ENCODE results near the gene GMFB. TPM values are rescaled to one million over a fixed set of nuclear protein-coding genes. Genes with fewer than 3 reads are reported as not detected.
A peak's percentile ranks its signal among the peaks of the same experiment; 100 is the strongest.

Gene GMFB
- total and polyA plus RNA-seq, 9 of the 15 experiments (the other 6 are each of a cell fraction or from before 2014, with no cell fraction given): 14.0 to 31.7 (median 20.5) TPM

DNA sequence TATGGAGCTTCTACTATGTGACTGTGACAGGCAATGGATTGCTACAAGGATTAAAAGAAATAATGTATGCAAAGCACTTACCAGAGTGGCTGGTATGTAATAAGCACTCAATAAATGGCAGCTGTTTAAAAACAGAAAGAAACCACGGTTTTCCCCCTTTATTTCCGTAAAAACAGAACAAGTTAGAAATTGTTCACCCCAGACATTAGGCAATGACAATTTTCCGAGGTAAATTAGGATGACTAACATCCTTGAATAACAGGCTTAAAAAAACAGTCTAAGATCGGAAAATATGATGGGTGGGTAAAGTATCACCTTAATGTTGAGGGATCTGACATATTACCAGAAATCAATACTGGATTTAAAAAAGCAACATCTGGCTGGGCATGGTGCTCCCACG, 26.7 kb downstream of the GMFB start (continued):
- TF ChIP-seq, protein P1, sequence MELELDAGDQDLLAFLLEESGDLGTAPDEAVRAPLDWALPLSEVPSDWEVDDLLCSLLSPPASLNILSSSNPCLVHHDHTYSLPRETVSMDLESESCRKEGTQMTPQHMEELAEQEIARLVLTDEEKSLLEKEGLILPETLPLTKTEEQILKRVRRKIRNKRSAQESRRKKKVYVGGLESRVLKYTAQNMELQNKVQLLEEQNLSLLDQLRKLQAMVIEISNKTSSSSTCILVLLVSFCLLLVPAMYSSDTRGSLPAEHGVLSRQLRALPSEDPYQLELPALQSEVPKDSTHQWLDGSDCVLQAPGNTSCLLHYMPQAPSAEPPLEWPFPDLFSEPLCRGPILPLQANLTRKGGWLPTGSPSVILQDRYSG (tag; conservative IDR thresholded peaks at IDR 0.05; ENCODE audit: low read depth): no peak

DNA sequence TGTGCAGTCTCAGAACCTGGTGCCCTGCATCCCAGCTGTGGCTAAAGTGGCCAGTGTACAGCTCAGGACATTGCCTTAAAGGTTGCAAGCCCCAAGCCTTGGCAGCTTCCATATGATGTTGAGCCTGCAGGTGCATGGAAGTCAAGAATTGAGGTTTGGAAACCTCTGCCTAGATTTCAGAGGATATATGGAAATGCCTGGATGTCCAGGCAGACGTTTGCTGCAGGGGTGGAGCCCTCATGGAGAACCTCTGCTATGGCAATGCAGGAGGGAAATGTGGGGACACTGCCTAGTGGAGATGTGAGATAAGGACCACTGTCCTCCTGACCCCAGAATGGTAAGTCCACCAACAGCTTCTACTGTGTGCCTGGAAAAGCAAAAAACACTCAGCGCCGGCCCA, 29.7 kb downstream of the GMFB start:
- in situ Hi-C loops (cut with MboI): no loop called here
- WGBS (ENCODE audit: insufficient coverage, low coverage, missing lambda C conversion rate): 0% methylated on average over 1 of the region's 3 CpGs
- Histone ChIP-seq H3K36me3 (ENCODE audit: control insufficient read depth, insufficient read depth, low read length) (no peaks in the 10 kb centered on the region), H3K4me1 (replicated peaks in 1 of 2; ENCODE audit: control insufficient read depth in 2 of 2, insufficient read depth in 2 of 2, low read length in 2 of 2) (no peaks in the 10 kb centered on the region), H3K9me3 (replicated peaks; ENCODE audit: control insufficient read depth, insufficient read depth, low read depth, low read length) (peaks cover 1% of the 10 kb centered on the region; the same call in 1 of the 2 replicates), H2AFZ (ENCODE audit: low read depth, low read length) (no peak overlapping the region), H3K27me3 (ENCODE audit: control insufficient read depth in 2 of 2, insufficient read depth in 2 of 2, low read length in 2 of 2) (no peaks in the 10 kb centered on the region), H3K4me2 (ENCODE audit: insufficient read depth, low read length) (no peak overlapping the region), H3K27ac (ENCODE audit: extremely low read depth, low read depth, low read length) (no peak overlapping the region), H3K9me1 (ENCODE audit: control insufficient read depth, insufficient read depth, low read length) (no peaks in the 10 kb centered on the region), H3K9ac (ENCODE audit: insufficient read depth in 1 of 2, low read depth in 2 of 2, low read length in 2 of 2) (no peak overlapping the region), H3K4me3 (no peak overlapping the region), H3K79me2 (ENCODE audit: control insufficient read depth, insufficient read depth, low read length) (no peaks in the 10 kb centered on the region), H4K20me1 (replicated peaks; ENCODE audit: control insufficient read depth, insufficient read depth, low read length) (no peaks in the 10 kb centered on the region)
- BruUV-seq (replicated peaks): no TSS peak
- DNase-seq (ENCODE audit: extremely low read depth in 1 of 4, low spot score in 3 of 4) (no peak), ATAC-seq (no peak), FAIRE-seq (no peak)
- ChIA-PET POLR2A (interaction anchor here (1.3 kb wide), 1 partner anchor 10 kb away, joined by 3 read pairs; no protein-coding TSS in a partner anchor), CTCF (ENCODE audit: low intra/inter-chr PET ratio) (no interaction called here)
- intact Hi-C loops (cut with micrococcal nuclease): no loop called here
- TF ChIP-seq, protein P2, sequence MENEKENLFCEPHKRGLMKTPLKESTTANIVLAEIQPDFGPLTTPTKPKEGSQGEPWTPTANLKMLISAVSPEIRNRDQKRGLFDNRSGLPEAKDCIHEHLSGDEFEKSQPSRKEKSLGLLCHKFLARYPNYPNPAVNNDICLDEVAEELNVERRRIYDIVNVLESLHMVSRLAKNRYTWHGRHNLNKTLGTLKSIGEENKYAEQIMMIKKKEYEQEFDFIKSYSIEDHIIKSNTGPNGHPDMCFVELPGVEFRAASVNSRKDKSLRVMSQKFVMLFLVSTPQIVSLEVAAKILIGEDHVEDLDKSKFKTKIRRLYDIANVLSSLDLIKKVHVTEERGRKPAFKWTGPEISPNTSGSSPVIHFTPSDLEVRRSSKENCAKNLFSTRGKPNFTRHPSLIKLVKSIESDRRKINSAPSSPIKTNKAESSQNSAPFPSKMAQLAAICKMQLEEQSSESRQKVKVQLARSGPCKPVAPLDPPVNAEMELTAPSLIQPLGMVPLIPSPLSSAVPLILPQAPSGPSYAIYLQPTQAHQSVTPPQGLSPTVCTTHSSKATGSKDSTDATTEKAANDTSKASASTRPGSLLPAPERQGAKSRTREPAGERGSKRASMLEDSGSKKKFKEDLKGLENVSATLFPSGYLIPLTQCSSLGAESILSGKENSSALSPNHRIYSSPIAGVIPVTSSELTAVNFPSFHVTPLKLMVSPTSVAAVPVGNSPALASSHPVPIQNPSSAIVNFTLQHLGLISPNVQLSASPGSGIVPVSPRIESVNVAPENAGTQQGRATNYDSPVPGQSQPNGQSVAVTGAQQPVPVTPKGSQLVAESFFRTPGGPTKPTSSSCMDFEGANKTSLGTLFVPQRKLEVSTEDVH (IDR thresholded peaks at IDR 0.05; ENCODE audit: low read depth, partially characterized antibody): no peak
- TF ChIP-seq NCOA2 (IDR thresholded peaks at IDR 0.05; ENCODE audit: partially characterized antibody in 2 of 2): no peak
- TF ChIP-seq, protein P3, sequence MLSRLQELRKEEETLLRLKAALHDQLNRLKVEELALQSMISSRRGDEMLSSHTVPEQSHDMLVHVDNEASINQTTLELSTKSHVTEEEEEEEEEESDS (CRISPR knock-in tag; IDR thresholded peaks at IDR 0.05): no peak
- no peak for TF ChIP-seq ZNF146 (CRISPR knock-in tag; IDR thresholded peaks at IDR 0.05; ENCODE audit: unreplicated experiment)
- TF ChIP-seq, protein P4, sequence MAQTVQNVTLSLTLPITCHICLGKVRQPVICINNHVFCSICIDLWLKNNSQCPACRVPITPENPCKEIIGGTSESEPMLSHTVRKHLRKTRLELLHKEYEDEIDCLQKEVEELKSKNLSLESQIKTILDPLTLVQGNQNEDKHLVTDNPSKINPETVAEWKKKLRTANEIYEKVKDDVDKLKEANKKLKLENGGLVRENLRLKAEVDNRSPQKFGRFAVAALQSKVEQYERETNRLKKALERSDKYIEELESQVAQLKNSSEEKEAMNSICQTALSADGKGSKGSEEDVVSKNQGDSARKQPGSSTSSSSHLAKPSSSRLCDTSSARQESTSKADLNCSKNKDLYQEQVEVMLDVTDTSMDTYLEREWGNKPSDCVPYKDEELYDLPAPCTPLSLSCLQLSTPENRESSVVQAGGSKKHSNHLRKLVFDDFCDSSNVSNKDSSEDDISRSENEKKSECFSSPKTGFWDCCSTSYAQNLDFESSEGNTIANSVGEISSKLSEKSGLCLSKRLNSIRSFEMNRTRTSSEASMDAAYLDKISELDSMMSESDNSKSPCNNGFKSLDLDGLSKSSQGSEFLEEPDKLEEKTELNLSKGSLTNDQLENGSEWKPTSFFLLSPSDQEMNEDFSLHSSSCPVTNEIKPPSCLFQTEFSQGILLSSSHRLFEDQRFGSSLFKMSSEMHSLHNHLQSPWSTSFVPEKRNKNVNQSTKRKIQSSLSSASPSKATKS (CRISPR knock-in tag; IDR thresholded peaks at IDR 0.05): no peak
- 0 out of 2 replicates have a peak, but pooled peaks have one; percentile 68 for TF ChIP-seq TRIM28 (IDR thresholded peaks at IDR 0.05)
- TF ChIP-seq FOXK1 (CRISPR knock-in tag; IDR thresholded peaks at IDR 0.05; ENCODE audit: borderline replicate concordance): no peak
- TF ChIP-seq KAT2B (IDR thresholded peaks at IDR 0.05; ENCODE audit: low read depth, low read length): no peak
- TF ChIP-seq, protein P5, sequence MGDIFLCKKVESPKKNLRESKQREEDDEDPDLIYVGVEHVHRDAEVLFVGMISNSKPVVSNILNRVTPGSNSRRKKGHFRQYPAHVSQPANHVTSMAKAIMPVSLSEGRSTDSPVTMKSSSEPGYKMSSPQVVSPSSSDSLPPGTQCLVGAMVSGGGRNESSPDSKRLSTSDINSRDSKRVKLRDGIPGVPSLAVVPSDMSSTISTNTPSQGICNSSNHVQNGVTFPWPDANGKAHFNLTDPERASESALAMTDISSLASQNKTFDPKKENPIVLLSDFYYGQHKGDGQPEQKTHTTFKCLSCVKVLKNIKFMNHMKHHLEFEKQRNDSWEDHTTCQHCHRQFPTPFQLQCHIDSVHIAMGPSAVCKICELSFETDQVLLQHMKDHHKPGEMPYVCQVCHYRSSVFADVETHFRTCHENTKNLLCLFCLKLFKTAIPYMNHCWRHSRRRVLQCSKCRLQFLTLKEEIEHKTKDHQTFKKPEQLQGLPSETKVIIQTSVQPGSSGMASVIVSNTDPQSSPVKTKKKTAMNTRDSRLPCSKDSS (IDR thresholded peaks at IDR 0.05; ENCODE audit: low read depth, partially characterized antibody): peak; percentile 57
- no peak for TF ChIP-seq IFI16 (CRISPR knock-in tag; IDR thresholded peaks at IDR 0.05)
- no peak for TF ChIP-seq HOXB6 (CRISPR knock-in tag; IDR thresholded peaks at IDR 0.05; ENCODE audit: borderline replicate concordance)
- TF ChIP-seq KLF1 (tag; IDR thresholded peaks at IDR 0.05): no peak
- peak; percentile 76; the same call in 1 of the 2 replicates for TF ChIP-seq CBX5 (IDR thresholded peaks at IDR 0.05; ENCODE audit: borderline replicate concordance, low read depth)
